ENCODE measurements around the gene CDS1.
"Not testable (repeated sequence)": the region's sequence is repeated elsewhere in the genome, so short reads cannot be mapped to it uniquely, and the experiment has no call there.

The CDS1 gene

DNA sequence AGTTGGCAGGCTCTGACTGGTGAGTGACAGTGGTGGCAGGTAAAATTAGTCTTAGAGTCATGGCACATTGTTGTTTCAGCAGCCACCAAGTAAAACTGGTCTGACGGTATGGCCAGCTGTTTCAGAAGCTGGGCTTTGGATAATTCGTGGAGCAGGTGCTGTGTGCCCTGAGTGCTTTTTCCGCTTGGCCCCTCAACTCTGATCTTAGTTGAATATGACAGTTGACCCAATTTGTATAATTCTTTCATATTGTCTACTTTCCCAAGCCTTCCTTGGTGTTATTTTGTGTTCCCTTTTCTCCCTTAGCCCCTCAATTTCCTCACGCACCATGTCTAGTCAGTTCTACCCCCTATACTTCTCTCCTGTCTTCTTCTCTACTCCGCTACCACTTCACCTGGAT, 32.0 kb downstream of the CDS1 start:
- DNase-seq: no peak

DNA sequence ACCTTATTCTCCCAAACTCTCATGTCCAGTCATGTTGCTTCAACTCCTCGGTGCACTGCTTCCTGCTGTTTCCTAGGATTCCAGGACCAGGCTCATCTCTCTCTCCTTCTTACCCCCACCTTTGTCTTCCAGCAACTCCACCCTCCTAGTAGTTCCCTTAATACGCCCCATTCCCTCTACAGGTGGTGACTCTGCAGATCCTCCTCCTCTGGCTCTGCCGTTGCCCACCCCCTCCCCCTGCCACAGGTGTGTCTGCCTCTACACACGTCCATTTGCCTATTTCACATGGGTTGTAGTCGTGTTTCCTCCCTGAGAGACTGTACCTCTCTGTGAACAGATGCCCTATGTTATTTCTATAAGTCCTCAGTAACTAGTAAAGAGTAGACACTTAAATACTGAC, 32.4 kb downstream of the CDS1 start:
- DNase-seq: no peak

DNA sequence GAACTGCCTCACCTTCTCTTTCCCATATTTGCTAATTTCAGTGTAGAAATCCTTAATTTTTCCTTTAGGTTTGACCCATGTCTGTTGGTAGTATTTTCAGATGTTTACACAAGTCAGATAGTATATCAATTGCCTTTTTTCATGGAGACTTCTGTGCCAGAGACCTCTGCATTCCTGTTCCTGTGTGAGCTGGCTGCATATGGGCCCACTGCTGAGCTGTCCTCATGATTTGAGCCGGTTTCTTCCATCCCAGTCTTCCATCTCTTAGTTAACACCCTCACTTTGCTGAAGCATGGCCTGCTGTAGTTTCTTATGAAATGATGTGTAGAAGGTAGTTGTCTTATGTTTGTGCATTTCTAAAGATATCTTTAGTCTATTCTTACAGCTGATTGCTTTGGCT, 40.0 kb downstream of the CDS1 start:
- DNase-seq: no peak

DNA sequence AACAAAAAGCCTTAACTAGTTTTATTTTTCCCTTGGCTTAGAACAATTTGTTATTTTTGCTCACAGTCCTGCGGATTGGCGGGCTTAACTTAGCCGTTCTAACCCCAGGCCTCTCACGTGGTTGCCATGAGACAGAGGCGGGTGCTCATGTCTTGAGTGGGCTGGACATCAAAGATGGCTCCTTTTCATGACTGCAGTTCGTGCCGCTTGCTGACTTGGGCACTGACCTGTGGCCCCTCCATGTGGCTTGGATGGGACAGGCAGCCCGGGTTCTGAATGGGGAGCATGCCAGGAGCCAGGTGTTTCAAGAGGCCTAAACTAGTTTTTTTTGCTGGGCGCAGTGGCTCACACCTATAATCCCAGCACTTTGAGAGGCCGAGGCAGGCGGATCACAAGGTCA, 40.7 kb downstream of the CDS1 start:
- no peak for DNase-seq

DNA sequence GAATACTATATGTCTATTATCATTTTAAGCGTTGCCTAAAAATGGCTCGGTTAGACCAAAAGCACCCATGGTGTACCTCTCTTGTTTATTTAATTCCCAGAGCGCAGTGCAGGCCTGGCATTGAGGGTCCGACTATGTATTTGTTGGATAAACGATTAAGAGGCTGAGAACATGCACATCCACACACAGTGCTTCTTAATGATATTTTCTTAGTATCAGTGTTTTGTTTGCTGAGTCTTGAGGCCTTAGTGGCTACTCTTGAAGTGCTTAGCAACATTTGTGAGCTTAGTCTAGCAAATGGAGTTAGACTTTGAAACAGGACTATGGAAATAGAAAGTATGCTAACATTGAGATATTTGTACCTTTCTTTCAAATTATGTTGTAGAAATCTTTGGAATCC, 43.7 kb downstream of the CDS1 start:
- no peak for DNase-seq

DNA sequence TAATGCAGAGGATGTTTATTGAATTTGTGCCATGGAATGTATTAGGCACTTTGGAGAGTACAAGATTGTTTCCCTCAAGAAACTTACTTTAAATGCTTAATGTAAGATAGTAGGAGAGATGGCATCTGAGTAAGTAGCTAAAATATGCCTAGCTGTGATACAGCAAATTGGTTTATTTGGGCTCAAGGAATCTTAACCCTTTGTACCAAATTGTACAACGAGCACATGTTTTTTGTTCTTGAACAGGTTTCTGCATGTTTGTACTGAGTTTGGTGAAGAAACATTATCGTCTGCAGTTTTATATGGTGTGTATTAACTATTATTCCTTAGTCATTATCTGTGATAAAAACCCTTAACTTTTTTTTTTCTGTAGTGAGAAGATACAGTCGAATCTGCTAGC, 48.6 kb downstream of the CDS1 start:
- no peak for DNase-seq

DNA sequence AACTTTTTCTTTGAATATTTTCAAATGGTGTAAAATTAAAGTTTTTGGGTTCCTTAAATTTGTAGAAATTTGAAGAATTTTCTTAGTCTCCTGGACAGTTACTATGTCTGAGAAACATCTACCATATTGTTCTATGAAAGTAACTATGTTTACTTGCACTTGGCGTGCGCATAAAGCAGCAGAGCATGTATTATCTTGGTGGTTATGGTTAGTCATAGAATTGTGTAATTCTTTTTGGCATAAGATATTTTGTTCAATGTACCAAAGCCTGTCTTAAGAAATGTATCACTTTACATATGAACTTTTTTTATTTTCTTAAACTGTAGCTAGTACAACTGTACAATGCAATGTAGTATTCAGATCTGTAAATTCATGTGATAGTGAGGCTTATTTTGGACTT, 49.2 kb downstream of the CDS1 start:
- DNase-seq: no peak

DNA sequence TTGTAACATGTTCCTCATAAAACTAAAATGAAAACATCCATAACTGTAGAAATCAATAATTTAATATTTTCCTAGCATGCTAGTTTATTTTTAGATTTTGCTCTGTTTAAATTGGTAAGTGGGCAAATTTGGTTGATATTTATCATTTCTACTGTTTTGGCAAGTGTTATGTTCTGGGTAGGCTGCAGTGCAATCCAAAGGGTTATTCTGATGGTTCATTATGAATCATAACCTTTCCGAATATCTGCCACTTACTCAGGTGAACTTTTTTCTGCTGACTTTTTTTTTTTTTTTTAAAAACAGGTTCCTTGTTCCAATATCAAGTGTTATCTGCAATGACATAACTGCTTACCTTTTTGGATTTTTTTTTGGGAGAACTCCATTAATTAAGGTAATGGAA, 52.0 kb downstream of the CDS1 start:
- no peak for DNase-seq

DNA sequence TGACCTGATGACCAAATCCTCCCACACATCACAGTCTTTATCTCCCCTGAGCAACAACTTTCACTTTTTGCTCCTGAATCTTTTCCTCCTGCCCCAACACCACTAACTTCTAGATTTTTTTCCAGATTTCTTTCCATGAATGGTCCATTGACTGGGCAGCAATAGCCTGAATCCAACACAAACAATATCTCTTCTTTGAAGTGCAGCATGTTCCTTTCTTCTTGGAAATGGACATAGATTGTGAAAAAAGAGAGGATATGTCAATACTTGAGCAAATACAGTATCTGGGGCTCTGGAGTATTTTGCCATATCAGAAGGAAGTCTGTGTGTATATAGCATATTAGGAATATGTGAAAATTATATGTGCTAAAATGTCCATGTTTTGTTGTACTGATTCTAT, 55.2 kb downstream of the CDS1 start:
- DNase-seq: no peak

DNA sequence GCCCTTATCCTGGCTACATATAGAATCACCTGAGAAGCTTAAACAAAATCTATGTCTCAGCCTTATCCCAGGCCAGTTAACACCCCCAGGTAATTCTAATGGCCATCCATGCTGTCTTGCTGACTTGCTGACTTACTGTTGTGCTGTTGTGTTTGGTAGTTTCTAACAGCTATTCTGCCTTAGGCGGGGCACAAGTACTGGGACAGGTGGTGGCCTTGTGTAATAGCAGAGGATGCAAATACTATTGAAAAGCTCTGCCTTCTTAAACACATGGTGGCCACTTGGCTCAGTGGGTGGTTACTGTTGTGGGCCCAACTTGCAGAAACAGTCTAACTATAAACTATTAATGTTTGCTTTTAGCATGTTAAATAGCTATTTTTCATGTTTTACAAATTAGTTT, 56.2 kb downstream of the CDS1 start:
- DNase-seq: no peak

DNA sequence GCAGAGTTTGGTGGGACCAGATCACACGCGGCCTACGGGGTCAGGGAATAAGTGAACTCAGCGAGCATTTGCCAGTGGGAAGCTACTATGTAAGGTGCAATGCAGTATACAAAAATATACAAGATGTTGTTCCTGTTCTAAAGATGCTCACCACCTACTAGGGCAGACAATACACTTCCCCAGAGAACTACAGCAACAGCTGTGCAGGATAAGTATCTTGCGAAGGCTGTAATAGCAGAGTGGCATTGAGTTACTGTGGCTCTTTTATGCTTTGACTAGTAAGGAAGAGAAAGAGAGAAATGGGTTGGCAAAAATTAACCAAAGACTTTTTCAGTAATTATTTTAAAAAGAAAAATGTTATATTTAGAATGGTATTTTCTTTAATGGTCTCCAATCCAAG, 61.2 kb downstream of the CDS1 start:
- DNase-seq: no peak

DNA sequence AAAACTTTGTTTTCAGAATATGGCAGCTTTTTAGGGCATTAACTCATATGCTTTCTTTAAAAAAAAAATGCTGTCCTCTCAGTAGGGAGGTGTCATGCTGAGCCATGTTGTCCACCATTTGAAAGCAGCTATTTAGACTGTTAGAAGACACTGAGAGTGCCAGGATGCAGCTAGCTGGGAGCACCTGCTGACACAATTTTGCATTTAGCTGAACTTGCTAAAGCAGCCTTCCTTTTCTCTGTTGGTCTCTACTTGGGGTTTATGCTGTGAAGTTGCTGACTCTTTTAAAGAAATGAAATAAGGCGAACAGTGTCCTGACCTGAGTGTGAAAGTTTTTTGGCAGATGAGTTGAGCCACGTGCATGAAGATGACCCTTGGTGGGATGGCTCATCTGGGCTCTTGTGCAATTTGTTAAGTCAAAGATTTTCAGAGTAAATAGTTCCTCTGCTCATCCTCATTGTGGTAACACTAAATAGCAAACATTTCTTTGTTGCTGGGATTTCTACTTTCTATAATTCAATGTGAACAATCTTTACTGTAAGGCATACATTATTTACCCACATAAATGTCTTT, 64.5 kb downstream of the CDS1 start:
- DNase-seq: no peak

DNA sequence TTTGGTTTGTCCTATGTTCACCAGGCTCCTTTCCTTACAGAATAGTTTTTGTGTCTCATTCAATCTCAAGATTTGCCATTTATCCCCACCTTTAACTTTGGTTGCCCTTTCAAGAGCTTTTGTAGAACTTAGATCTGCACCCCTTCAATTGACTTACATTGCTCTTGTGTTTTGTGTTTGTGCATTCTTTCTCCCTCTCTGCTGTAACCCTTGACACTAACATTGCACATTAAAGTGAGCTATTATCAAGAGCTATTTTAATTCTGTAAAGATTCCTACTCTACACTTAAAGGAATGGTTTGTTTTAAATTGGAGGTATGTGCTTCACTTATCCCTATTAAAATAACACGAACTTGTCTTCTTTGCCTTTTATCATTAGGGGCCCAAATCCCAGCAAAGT, 65.3 kb downstream of the CDS1 start:
- DNase-seq: no peak

DNA sequence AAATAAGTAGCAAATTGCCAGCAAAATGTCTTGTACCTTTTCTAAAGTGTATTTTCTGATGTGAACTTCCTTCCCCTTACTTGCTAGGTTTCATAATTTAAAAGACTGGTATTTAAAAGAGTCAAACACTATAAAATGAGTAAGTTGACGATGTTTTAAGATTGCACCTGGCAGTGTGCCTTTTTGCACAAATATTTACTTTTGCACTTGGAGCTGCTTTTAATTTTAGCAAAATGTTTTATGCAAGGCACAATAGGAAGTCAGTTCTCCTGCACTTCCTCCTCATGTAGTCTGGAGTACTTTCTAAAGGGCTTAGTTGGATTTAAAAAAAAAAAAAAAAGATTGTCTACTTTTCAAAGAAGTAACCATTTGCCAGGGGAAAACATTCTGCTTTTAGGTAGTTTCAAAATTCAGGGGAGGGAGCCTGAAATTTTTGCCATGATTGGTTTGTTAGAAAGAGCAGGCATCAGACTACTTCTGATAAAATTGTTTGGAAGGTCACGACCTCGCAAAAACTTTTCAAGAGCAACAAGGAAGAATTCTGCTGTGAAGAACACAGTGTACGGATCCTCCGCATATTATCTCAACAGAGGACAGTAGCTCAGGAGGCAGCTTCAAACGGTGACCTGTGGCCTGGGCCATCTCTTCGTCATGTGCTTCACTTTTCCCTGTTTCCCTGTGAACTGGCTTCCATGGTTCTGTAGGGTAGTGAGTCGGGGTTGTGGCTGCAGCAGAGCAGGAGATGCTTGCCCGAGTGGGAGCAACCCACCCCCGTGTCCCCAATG, 66.1 kb downstream of the CDS1 start:
- no peak for DNase-seq

DNA sequence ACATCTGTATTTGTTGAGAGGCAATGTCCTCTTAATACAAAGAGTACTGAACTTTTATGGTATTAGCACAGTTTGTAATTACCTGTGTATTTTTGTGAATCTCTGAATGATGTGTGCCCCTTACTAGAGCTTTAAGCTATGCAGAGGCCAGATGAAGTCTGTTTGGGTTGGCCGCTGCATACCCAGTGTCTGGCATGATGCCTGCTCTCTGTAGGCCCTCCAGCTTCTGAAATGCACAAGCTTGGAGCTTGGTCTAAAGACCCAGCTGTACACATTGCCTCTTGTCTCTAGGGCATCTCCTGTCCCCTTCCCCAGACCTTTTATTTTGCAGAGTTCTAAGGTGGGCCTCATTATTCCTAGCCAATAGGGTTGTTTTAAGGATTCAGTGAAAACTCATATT, 68.6 kb downstream of the CDS1 start:
- no peak for DNase-seq

DNA sequence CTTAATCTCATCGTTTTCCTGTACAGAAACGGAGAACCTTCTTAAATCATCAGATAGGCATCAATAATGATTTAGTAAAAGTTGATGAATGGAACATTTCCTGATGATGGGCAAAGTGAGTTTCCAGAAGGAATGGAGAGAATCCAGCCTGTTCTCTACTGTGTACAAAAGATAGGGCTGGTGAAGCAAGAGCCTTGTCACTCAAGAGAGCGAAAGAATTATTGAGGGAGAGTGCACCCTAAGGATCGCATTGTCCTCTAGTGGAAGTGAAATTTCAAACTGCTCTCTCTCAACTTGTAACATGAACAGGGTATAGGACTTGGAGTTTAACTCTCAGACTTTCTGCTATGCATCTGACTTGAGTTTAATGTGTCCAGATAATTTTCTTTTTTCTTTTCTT, 69.6 kb downstream of the CDS1 start:
- no peak for DNase-seq

DNA sequence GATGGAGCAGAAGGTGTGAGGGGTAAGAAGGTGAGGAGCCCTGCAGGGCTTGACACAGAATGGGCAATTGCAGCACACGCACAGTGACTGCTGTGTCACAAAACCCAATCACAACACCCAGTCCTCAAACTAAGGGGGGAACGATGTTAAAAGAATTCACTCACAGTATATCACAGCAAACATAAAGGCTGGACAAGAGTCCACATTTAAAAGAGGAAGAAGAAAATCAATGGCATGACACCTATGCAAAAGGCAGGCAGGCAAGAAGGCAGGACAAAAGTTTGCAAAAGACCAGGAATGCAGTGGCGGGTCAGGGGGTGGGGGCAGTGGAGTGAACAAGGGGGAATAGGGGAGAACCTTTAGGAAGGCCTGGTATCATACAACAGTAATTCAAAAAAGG, 77.7 kb downstream of the CDS1 start:
- DNase-seq: no peak

DNA sequence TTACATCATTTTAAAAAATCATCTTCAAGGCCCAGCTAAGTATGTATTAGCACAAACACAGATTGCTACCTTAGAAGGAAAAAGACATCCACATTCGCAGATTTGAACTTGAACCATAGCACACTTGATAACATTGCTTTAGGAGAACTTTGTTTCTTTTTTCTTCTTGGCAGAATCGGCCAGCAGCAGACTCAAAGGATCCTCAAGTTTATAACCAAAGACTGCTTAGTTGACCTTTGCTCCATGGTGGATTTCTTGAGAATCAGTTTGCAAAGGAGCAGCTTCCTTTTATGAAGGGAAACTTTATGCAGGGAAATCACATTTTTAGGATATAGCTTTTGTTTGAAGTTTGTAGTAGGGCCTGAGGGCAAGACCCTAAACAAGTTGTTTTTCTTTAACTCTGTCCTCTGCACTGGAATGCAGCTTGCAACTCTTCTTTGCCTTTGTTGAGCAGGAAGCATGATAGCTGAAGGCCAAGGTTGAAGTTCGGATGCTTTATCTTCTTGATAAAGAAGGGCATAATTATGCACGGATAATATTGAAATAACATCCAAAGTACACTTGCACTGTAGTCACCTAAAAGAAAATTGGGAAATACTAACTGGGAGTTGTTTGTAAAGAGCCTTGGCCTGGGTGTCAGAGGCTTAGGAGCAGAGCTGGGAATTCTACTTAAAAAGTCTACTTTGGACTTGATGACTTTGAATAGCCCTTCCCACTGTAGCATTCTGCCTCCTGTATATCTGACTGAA, 78.4 kb downstream of the CDS1 start:
- no peak for DNase-seq

DNA sequence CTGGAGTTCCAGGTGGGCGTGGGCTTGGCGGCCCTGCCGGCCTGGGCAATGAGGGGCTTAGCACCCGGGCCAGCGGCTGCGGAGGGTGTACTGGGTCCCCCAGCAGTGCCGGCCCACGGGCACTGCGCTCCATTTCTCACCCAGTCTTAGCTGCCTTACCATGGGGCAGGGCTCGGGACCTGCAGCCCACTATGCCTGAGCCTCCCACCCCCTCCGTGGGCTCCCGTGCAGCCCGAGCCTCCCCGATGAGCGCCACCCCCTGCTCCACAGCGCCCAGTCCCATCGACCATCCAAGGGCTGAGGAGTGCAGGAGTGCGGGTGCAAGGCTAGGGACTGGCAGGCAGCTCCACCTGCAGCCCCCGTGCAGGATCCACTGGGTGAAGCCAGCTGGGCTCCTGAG, 81.8 kb downstream of the CDS1 start:
- DNase-seq: not testable (repeated sequence)

DNA sequence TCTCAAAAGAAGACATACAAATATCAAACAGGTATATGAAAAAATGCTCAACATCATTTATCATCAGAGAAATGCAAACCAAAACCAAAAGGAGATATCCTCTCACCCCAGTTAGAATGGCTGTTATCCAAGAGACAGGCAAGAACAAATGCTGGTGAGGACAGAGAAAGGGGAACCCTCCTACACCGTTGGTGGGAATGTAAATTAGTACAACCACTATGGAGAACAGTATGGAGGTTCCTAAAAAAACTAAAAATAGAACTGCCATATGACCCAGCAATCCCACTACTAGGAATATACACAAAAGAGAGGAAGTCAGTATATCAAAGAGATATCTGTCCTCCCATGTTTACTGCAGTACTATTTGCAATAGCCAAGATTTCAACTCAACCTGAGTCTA, 83.5 kb downstream of the CDS1 start:
- DNase-seq: no peak

DNA sequence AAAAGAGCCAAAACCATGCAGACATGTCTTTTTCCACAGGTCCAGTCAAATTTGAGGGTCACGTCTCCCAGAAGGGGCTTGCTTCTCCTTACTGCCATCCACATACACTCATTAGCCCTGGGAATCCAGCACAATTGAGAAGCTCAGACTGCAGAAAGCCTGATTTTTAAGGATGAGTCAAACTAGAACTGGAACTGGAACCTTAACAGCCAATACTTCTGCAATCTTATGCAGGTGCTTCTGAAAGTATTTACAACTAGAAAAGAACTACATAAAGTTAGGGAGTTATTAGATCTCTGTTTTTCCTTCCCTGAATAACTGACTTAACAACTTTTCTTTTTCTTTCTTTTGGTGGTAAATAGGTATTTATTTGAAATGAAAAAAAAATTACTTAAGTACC, 86.3 kb downstream of the CDS1 start:
- DNase-seq: no peak

DNA sequence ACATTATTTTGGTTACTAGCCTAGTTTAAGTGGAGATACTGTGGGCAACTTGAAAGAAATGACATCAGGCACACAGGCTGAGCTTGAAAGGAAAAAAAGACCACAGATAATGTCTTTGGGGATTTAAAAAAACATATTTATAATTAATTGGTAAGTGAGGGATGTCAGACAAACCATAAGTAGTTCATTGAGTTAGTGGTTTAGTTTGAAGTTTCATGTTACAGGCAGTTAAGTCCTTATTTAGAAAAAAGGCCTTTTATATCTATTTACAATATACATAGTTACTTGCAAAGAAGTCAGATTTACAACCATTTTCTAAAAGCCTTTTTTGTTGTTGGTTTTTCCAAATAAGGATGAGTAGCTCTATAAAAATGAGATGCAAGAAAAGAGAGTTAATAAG, 89.2 kb downstream of the CDS1 start:
- DNase-seq: no peak

DNA sequence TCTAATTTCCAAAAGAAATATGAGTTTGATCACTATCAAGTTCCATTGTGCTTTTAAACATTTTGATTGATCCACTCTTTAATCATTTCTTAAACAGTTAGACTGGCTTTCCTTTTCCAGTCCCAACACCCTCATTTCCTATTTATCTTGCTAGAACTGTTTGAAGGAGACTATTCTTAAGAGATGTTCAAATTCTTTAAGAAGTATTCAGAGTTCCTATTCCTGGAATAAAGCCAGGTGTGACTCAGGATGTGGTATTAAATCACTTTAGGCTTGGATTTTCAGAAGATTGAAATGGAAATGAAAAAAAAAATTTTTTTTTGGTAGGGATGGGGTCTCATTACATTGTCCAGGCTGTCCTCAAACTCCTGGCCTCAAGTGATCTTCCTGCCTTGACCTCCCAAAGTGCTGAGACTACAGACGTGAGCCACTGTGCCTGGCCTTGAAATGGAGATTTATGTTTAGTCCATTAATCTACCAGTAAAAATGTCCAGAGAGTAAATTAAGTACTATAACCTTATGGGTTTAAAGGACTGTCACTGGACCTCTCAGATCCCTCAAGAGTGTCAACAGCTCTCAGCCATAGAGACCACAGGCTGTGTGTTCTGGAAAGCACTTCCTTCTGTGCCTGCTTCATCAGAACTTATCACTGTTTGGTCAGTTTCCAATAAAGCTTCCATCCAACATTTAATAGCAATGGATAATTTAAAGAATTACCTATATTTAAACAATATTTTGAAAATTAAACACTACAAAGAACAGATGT, 90.7 kb downstream of the CDS1 start:
- DNase-seq: no peak

DNA sequence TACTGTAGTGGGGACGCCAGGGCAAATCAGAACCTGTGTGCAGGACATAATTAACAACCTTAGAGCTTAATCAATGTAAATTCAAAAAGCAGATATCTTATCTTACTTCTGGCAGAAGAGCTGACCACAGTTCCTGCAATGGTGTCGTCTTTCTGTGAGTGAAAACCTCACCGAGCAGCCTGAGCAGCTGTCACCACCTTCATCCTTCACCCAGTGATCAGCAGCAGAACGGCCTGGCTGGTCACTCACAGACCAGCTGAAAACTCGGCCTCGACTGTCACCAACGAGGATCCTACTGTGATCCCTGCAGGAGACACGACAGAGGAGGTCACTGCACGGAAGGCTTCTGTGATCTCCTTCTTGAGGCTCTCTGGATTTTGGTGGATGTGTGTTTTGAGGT, 94.2 kb downstream of the CDS1 start:
- DNase-seq: no peak
